HepG2 (cell line): Measurements from ENCODE around the gene KRTCAP3. TPM values are rescaled to one million over a fixed set of nuclear protein-coding genes. Genes with fewer than 3 reads are reported as not detected.
A peak's percentile ranks its signal among the peaks of the same experiment; 100 is the strongest.

Experiments
- AHR ChIP-seq: IDR thresholded peaks from 2 replicates; pipeline ENCODE4 v1.6.1; 2018; ENCODE audit warnings: missing genetic modification reagents, missing compliant biosample characterization
- FOSL1 ChIP-seq: sonication (generic); formaldehyde crosslinking; IDR thresholded peaks from 2 replicates; pipeline ENCODE4 v1.9.0; 2021; ENCODE audit warnings: missing genetic modification reagents, borderline replicate concordance
- KLF9 ChIP-seq: IDR thresholded peaks from 2 replicates; pipeline ENCODE4 v1.6.1; 2016; ENCODE audit warnings: low read depth
- PAX8 ChIP-seq: sonication (generic); formaldehyde crosslinking; IDR thresholded peaks from 2 replicates; pipeline ENCODE4 v1.8.0; 2022; ENCODE audit warnings: mild to moderate bottlenecking, missing genetic modification reagents, borderline replicate concordance
- PRPF4 ChIP-seq: fragments of 200-400 bp; formaldehyde crosslinking; IDR thresholded peaks from 2 replicates; pipeline ENCODE4 v1.6.1; 2016; ENCODE audit warnings: low read length, low read depth; ENCODE audit not compliant: poor library complexity, severe bottlenecking
- SIX4 ChIP-seq: sonication (generic); formaldehyde crosslinking; IDR thresholded peaks from 2 replicates; pipeline ENCODE4 v1.4.0; 2020; ENCODE audit warnings: missing genetic modification reagents
- YY1 ChIP-seq: IDR thresholded peaks from 2 replicates; pipeline ENCODE4 v1.6.1; 2011; ENCODE audit warnings: low read length, low read depth, moderate library complexity, mild to moderate bottlenecking; ENCODE audit not compliant: insufficient read depth, insufficient replicate concordance
- ZFP41 ChIP-seq: sonication (generic); formaldehyde crosslinking; IDR thresholded peaks from 2 replicates; pipeline ENCODE4 v1.4.0; 2020; ENCODE audit warnings: mild to moderate bottlenecking, missing genetic modification reagents, borderline replicate concordance
- ZNF317 ChIP-seq: sonication (generic); formaldehyde crosslinking; IDR thresholded peaks from 2 replicates; pipeline ENCODE4 v1.5.0; 2020; ENCODE audit warnings: mild to moderate bottlenecking, missing genetic modification reagents
- ZNF430 ChIP-seq: sonication (generic); formaldehyde crosslinking; IDR thresholded peaks from 2 replicates; pipeline ENCODE4 v1.9.0; 2021; ENCODE audit warnings: mild to moderate bottlenecking, missing genetic modification reagents
- ZNF883 ChIP-seq: sonication (generic); formaldehyde crosslinking; IDR thresholded peaks from 2 replicates; pipeline ENCODE4 v1.5.1; 2020; ENCODE audit warnings: mild to moderate bottlenecking, missing genetic modification reagents; ENCODE audit errors: not compliant biosample characterization
- polyA plus RNA-seq, 8 experiments: library from polyadenylated mRNA; depleted of rRNA in 3 of 8; stranded (reverse) in 7 of 8; unstranded in 1 of 8; fragments of >200 nt; fragmentation: Illumina TruSeq in 4 of 8; extraction: Trizol in 4 of 8; gene quantifications; 2 replicates each; pipeline versions ENCODE4 v1.2.1 to v1.2.3, GENCODE V29; 2011 to 2016; ENCODE audit warnings: low read depth in 4 of 8, missing spikeins in 1 of 8, mixed read lengths in 1 of 8; ENCODE audit not compliant: insufficient read depth in 1 of 8
- total RNA-seq, 5 experiments: library from RNA; depleted of rRNA; stranded (reverse); fragments of >200 nt; fragmentation: Illumina TruSeq; extraction: Trizol; gene quantifications; 2 replicates each; pipeline ENCODE4 v1.2.3, GENCODE V29; 2016; ENCODE audit warnings: low read depth in 1 of 5
- TF ChIP-seq, protein P1 (sequence below): sonication (generic); formaldehyde crosslinking; IDR thresholded peaks from 2 replicates; pipeline ENCODE4 v1.5.0; 2020; ENCODE audit warnings: mild to moderate bottlenecking, missing genetic modification reagents
- TF ChIP-seq, protein P2 (sequence below): sonication (generic); formaldehyde crosslinking; IDR thresholded peaks from 2 replicates; pipeline ENCODE4 v1.8.1; 2022; ENCODE audit warnings: low read depth, mild to moderate bottlenecking, missing genetic modification reagents
- TF ChIP-seq, protein P3 (sequence below): sonication (generic); formaldehyde crosslinking; IDR thresholded peaks from 2 replicates; pipeline ENCODE4 v1.5.0; 2020; ENCODE audit warnings: missing genetic modification reagents, mild to moderate bottlenecking, borderline replicate concordance

KRTCAP3 gene
- total and polyA plus RNA-seq, 2 of the 13 experiments (the other 11 are each of a cell fraction or from before 2014, with no cell fraction given) = 2.1 to 4.5 TPM

DNA sequence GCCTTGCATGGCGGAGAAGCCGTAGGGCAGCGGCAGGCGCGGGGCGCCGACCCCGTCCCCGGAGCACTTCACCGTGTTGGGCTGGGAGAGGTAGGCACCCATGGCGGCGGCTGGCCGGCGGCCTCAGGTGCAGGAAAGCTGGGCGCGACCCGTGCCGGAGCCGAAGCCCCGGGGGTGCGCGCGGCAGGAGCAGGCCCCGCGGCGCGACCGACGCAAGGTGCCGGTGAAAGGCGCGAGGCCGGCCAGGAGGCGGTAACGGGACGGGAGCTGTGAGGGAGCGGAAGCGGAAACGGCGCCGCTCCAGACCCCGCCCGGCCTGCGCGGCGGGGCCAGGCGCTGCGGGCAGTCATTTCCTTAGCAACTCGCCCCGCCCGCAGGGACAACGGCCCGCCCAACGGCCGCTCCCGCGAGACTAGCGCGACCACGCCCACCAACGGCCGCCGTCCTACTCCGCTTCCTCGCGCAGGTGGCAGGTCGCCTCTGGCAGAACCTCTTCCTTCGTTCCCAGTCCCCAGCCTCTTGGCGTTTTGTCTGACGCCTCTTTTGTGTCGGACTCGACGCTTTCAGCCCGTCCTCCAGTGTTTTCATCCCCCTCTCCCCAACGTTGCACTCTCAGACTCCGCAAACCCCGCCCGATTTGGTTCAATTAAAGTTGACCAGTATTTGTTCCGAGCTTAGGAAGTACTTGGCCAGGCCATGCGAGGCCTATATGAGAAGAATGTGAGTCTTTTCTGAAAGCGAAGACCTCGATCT lies 32.7 kb upstream of the KRTCAP3 start, which contains the start of gene PPM1G (continued):
- TF ChIP-seq, protein P1, sequence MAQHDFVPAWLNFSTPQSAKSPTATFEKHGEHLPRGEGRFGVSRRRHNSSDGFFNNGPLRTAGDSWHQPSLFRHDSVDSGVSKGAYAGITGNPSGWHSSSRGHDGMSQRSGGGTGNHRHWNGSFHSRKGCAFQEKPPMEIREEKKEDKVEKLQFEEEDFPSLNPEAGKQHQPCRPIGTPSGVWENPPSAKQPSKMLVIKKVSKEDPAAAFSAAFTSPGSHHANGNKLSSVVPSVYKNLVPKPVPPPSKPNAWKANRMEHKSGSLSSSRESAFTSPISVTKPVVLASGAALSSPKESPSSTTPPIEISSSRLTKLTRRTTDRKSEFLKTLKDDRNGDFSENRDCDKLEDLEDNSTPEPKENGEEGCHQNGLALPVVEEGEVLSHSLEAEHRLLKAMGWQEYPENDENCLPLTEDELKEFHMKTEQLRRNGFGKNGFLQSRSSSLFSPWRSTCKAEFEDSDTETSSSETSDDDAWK (CRISPR knock-in tag) = no peak
- TF ChIP-seq, protein P2, sequence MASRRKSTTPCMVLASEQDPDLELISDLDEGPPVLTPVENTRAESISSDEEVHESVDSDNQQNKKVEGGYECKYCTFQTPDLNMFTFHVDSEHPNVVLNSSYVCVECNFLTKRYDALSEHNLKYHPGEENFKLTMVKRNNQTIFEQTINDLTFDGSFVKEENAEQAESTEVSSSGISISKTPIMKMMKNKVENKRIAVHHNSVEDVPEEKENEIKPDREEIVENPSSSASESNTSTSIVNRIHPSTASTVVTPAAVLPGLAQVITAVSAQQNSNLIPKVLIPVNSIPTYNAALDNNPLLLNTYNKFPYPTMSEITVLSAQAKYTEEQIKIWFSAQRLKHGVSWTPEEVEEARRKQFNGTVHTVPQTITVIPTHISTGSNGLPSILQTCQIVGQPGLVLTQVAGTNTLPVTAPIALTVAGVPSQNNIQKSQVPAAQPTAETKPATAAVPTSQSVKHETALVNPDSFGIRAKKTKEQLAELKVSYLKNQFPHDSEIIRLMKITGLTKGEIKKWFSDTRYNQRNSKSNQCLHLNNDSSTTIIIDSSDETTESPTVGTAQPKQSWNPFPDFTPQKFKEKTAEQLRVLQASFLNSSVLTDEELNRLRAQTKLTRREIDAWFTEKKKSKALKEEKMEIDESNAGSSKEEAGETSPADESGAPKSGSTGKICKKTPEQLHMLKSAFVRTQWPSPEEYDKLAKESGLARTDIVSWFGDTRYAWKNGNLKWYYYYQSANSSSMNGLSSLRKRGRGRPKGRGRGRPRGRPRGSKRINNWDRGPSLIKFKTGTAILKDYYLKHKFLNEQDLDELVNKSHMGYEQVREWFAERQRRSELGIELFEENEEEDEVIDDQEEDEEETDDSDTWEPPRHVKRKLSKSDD (CRISPR knock-in tag) = peak; percentile 56; the same call in 1 of the 2 replicates
- TF ChIP-seq ZNF883 (CRISPR knock-in tag) (peak; percentile 95), AHR (CRISPR knock-in tag) (peak; percentile 91; the same call in 1 of the 2 replicates), ZNF317 (CRISPR knock-in tag) (peak; percentile 57), YY1 (peak; percentile 70), PRPF4 (no peak), KLF9 (peak; percentile 99), ZNF430 (CRISPR knock-in tag) (peak; percentile 98), FOSL1 (CRISPR knock-in tag) (no peak), ZFP41 (CRISPR knock-in tag) (no peak), PAX8 (CRISPR knock-in tag) (peak; percentile 80; the same call in 1 of the 2 replicates), SIX4 (CRISPR knock-in tag) (peak; percentile 66)
- TF ChIP-seq, protein P3, sequence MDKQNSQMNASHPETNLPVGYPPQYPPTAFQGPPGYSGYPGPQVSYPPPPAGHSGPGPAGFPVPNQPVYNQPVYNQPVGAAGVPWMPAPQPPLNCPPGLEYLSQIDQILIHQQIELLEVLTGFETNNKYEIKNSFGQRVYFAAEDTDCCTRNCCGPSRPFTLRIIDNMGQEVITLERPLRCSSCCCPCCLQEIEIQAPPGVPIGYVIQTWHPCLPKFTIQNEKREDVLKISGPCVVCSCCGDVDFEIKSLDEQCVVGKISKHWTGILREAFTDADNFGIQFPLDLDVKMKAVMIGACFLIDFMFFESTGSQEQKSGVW (CRISPR knock-in tag) = no peak; the same call in 1 of the 2 replicates
